MG63 (cell line): ENCODE data around the gene TRIM72. TPM values are rescaled to one million over a fixed set of nuclear protein-coding genes. Genes with fewer than 3 reads are reported as not detected.

Experiments
- total RNA-seq: library from RNA; depleted of rRNA; stranded (reverse); fragments of >200 nt; shearing (Covaris generic); gene quantifications from 2 replicates; pipeline ENCODE4 v1.2.3, GENCODE V29; 2014; ENCODE audit warnings: low replicate concordance; rRNA removed

Gene TRIM72
- total RNA-seq, 1 experiment from 2014 or later = not detected

Other genes starting within 250 kb of the TRIM72 start
- gene HSD3B7, start 228.9 kb upstream of the TRIM72 start, total RNA-seq = 2.1 and 5.0 TPM in 2 replicates
- not detected in 2 replicates for gene STX1B, start 203.5 kb upstream of the TRIM72 start, total RNA-seq
- gene STX4, start 180.6 kb upstream of the TRIM72 start, total RNA-seq = 31.6 and 47.1 TPM in 2 replicates
- 34.1 and 47.4 TPM in 2 replicates for gene ZNF668, start 139.9 kb upstream of the TRIM72 start, total RNA-seq
- 11.4 and 11.5 TPM in 2 replicates for gene ZNF646, start 139.7 kb upstream of the TRIM72 start, total RNA-seq
- 1.7 and 1.9 TPM in 2 replicates for gene PRSS53, start 125.2 kb upstream of the TRIM72 start, total RNA-seq
- gene VKORC1, start 119.3 kb upstream of the TRIM72 start, total RNA-seq = 146 and 155 TPM in 2 replicates
- gene BCKDK, start 105.7 kb upstream of the TRIM72 start, total RNA-seq = 24.1 and 42.5 TPM in 2 replicates
- 59.1 and 78.2 TPM in 2 replicates for gene KAT8, start 96.5 kb upstream of the TRIM72 start, total RNA-seq
- not detected in 2 replicates for gene PRSS8, start 78.4 kb upstream of the TRIM72 start, total RNA-seq
- gene PRSS36, start 64.1 kb upstream of the TRIM72 start, total RNA-seq = 1.7 TPM in 1 of 2 replicates, not detected in the other
- gene FUS, start 34.0 kb upstream of the TRIM72 start, total RNA-seq = 14.5 and 17.2 TPM in 2 replicates
- gene PYCARD, start 11.4 kb upstream of the TRIM72 start, total RNA-seq = not detected in 2 replicates
- gene PYDC1, start 3.0 kb downstream of the TRIM72 start, total RNA-seq = not detected in 2 replicates
- not detected in 2 replicates for gene ITGAM, start 45.9 kb downstream of the TRIM72 start, total RNA-seq
- gene ITGAX, start 141.1 kb downstream of the TRIM72 start, total RNA-seq = 0.46 TPM in 1 of 2 replicates, not detected in the other
- gene ITGAD, start 179.2 kb downstream of the TRIM72 start, total RNA-seq = not detected in 2 replicates
- gene COX6A2, start 214.2 kb downstream of the TRIM72 start, total RNA-seq = not detected in 2 replicates
- not detected in 2 replicates for gene ZNF843, start 228.7 kb downstream of the TRIM72 start, total RNA-seq
- 11.3 and 12.7 TPM in 2 replicates for gene ARMC5, start 245.4 kb downstream of the TRIM72 start, total RNA-seq